HEK293 (cell line): Measurements from ENCODE around the gene GNAQ.

Experiments
- BCL11A ChIP-seq: fragments of 450-650 bp; formaldehyde crosslinking; IDR thresholded peaks from 2 replicates; pipeline ENCODE4 v1.5.1; 2016; ENCODE audit warnings: low read depth, missing biosample characterization, missing genetic modification characterization
- CTCF ChIP-seq: fragments of 450-650 bp; formaldehyde crosslinking; IDR thresholded peaks from 2 replicates; pipeline ENCODE4 v1.5.1; 2016; ENCODE audit warnings: missing biosample characterization, missing genetic modification characterization
- EGR2 ChIP-seq: fragments of 450-650 bp; formaldehyde crosslinking; IDR thresholded peaks from 2 replicates; pipeline ENCODE4 v1.5.1; 2016; ENCODE audit warnings: low read depth, missing biosample characterization, missing genetic modification characterization
- ZNF146 ChIP-seq: fragments of 450-650 bp; formaldehyde crosslinking; IDR thresholded peaks from 2 replicates; pipeline ENCODE4 v1.5.1; 2016; ENCODE audit warnings: missing biosample characterization, missing genetic modification characterization
- ZNF792 ChIP-seq: fragments of 450-650 bp; formaldehyde crosslinking; IDR thresholded peaks from 2 replicates; pipeline ENCODE4 v1.5.1; 2016; ENCODE audit warnings: missing biosample characterization, missing genetic modification characterization
- TF ChIP-seq, protein P1 (sequence below): fragments of 450-650 bp; formaldehyde crosslinking; IDR thresholded peaks from 2 replicates; pipeline ENCODE4 v1.5.1; 2016; ENCODE audit warnings: missing biosample characterization, missing genetic modification characterization, low read depth

DNA sequence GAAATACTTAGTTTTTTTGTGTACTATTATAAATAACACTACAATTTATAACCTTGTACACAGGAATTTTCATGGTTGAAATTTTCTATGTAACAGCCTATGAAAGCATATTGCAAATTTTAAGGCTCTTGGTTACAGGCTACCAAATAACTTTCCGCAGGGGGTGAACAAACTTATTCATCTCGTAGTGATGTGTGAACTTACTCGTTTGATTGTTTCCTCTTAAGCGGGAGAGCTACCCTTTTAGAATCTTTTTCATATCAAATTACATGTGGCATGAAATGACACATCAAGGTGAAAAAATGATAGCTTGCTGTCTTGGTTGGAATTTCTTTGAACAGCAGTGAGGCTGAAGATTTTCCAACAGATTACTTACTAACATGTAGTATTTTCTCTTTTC lies 292.7 kb downstream of the GNAQ start:
- TF ChIP-seq CTCF (tag by site-specific recombination) = no peak
- TF ChIP-seq ZNF792 = no peak
- no peak for TF ChIP-seq EGR2 (tag by site-specific recombination)
- TF ChIP-seq BCL11A (tag by site-specific recombination) = no peak
- TF ChIP-seq, protein P1, sequence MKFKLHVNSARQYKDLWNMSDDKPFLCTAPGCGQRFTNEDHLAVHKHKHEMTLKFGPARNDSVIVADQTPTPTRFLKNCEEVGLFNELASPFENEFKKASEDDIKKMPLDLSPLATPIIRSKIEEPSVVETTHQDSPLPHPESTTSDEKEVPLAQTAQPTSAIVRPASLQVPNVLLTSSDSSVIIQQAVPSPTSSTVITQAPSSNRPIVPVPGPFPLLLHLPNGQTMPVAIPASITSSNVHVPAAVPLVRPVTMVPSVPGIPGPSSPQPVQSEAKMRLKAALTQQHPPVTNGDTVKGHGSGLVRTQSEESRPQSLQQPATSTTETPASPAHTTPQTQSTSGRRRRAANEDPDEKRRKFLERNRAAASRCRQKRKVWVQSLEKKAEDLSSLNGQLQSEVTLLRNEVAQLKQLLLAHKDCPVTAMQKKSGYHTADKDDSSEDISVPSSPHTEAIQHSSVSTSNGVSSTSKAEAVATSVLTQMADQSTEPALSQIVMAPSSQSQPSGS (tag by site-specific recombination) = no peak
- no peak for TF ChIP-seq ZNF146
